Liver (tissue), 2 donors: ENCODE data around the gene SUMF2.

ENCODE experiments used
- CTCF ChIP-seq: fragments of 150-350 bp; IDR thresholded peaks from 2 replicates; pipeline ENCODE4 v1.5.1; 2017; ENCODE audit warnings: improper control_type of control experiment, low read depth, low read length; ENCODE audit not compliant: missing input control
- REST ChIP-seq: IDR thresholded peaks from 2 replicates; pipeline ENCODE4 v1.6.1; 2016; ENCODE audit warnings: antibody characterized with exemption, mild to moderate bottlenecking
- donor health status: healthy.

DNA sequence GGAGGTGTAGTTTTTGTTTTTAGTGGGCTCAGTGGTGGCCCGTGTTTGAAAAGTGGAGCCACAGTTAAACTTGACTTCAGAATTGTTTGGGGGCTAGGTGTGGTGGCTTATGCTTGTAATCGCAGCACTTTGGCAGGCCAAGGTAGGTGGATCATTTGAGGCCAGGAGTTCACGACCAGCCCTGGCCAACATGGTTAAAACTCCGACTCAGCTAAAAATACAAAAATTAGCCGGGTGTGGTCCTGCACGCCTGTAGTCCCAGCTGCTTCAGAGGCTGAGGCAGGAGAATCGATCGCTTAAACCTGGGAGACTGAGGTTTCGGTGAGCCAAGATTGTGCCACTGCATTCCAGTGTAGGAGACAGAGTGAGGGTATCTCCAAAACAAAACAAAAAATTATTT lies 10.7 kb upstream of the SUMF2 start:
- TF ChIP-seq REST (no peak), CTCF (no peak)
